COLO668 (cell line): ENCODE data around the gene GNB1.
A peak's percentile ranks its signal among the peaks of the same experiment; 100 is the strongest.
"Not testable (repeated sequence)": the region's sequence is repeated elsewhere in the genome, so short reads cannot be mapped to it uniquely, and the experiment has no call there.

Experiments used
- DNase-seq: peaks from one replicate; lab custom pipeline; 2025; ENCODE audit not compliant: unreplicated experiment; lab: John Stamatoyannopoulos, UW

GNB1 gene

GRCh38 chr1:1861761-1862310 lies 29.1 kb downstream of the GNB1 start:
- DNase-seq = not testable (repeated sequence)

- no peak for DNase-seq
Measured at GRCh38 chr1:1861339-1861730, 29.6 kb downstream of the GNB1 start.

- not testable (repeated sequence) for DNase-seq
Measured at GRCh38 chr1:1859970-1860697, 30.8 kb downstream of the GNB1 start.

GRCh38 chr1:1858382-1859086 lies 32.4 kb downstream of the GNB1 start:
- DNase-seq = peak; percentile 72

GRCh38 chr1:1857096-1857703 lies 33.7 kb downstream of the GNB1 start:
- DNase-seq = no peak

- not testable (repeated sequence) for DNase-seq
Measured at GRCh38 chr1:1856161-1856560, 34.7 kb downstream of the GNB1 start.

GRCh38 chr1:1853593-1854257 lies 37.2 kb downstream of the GNB1 start:
- DNase-seq = no peak

- DNase-seq = no peak
Measured at GRCh38 chr1:1852619-1853414, 38.1 kb downstream of the GNB1 start.

GRCh38 chr1:1847890-1848289 lies 43.0 kb downstream of the GNB1 start:
- DNase-seq = no peak

- DNase-seq = no peak
Measured at GRCh38 chr1:1847061-1847850, 43.6 kb downstream of the GNB1 start.

- no peak for DNase-seq
Measured at GRCh38 chr1:1846386-1846918, 44.4 kb downstream of the GNB1 start.

- peak; percentile 82 for DNase-seq
Measured at GRCh38 chr1:1842360-1843146, 48.3 kb downstream of the GNB1 start.

- no peak for DNase-seq
Measured at GRCh38 chr1:1841575-1841995, 49.3 kb downstream of the GNB1 start.

- DNase-seq = no peak
Measured at GRCh38 chr1:1839311-1839965, 51.4 kb downstream of the GNB1 start.

- DNase-seq = no peak
Measured at GRCh38 chr1:1836119-1836518, 54.8 kb downstream of the GNB1 start.

GRCh38 chr1:1835546-1835945 lies 55.3 kb downstream of the GNB1 start:
- no peak for DNase-seq

- DNase-seq = no peak
Measured at GRCh38 chr1:1833916-1834325, 57.0 kb downstream of the GNB1 start.

GRCh38 chr1:1833456-1833855 lies 57.4 kb downstream of the GNB1 start:
- no peak for DNase-seq
